SKM-1 treated with dmso at 0.1 percent for 144 hours (cell line): Measurements from ENCODE around the gene LGR6.

ENCODE experiments used
- DNase-seq: peaks from one replicate; lab custom pipeline; 2025; ENCODE audit not compliant: unreplicated experiment; lab: John Stamatoyannopoulos, UW

The LGR6 gene

GRCh38 chr1:202281316-202282024 lies 87.9 kb downstream of the LGR6 start:
- no peak for DNase-seq

GRCh38 chr1:202282025-202282371 lies 88.4 kb downstream of the LGR6 start:
- no peak for DNase-seq

GRCh38 chr1:202282596-202283283 lies 89.1 kb downstream of the LGR6 start:
- DNase-seq = no peak

- no peak for DNase-seq
Observed at GRCh38 chr1:202283379-202283844, 89.8 kb downstream of the LGR6 start.

- no peak for DNase-seq
Observed at GRCh38 chr1:202283991-202284390, 90.4 kb downstream of the LGR6 start.

GRCh38 chr1:202285908-202286307 lies 92.3 kb downstream of the LGR6 start:
- DNase-seq = no peak

- DNase-seq = no peak
Observed at GRCh38 chr1:202286622-202287097, 93.1 kb downstream of the LGR6 start.

- no peak for DNase-seq
Observed at GRCh38 chr1:202287196-202287595, 93.6 kb downstream of the LGR6 start.

GRCh38 chr1:202288177-202288576 lies 94.6 kb downstream of the LGR6 start:
- no peak for DNase-seq

- no peak for DNase-seq
Observed at GRCh38 chr1:202289009-202289408, 95.4 kb downstream of the LGR6 start.

GRCh38 chr1:202291001-202291400 lies 97.4 kb downstream of the LGR6 start:
- DNase-seq = no peak

GRCh38 chr1:202291961-202292712 lies 98.5 kb downstream of the LGR6 start:
- DNase-seq = no peak

- DNase-seq = no peak
Observed at GRCh38 chr1:202292773-202293172, 99.2 kb downstream of the LGR6 start.

- DNase-seq = no peak
Observed at GRCh38 chr1:202293569-202293968, 100.0 kb downstream of the LGR6 start.

- no peak for DNase-seq
Observed at GRCh38 chr1:202302166-202302565, 108.6 kb downstream of the LGR6 start.

GRCh38 chr1:202304375-202304774 lies 110.8 kb downstream of the LGR6 start:
- DNase-seq = no peak

GRCh38 chr1:202305168-202305567 lies 111.6 kb downstream of the LGR6 start:
- no peak for DNase-seq

GRCh38 chr1:202306535-202307345 lies 113.1 kb downstream of the LGR6 start:
- no peak for DNase-seq

- no peak for DNase-seq
Observed at GRCh38 chr1:202310071-202310725, 116.6 kb downstream of the LGR6 start.

GRCh38 chr1:202310746-202311145 lies 117.1 kb downstream of the LGR6 start:
- no peak for DNase-seq
